Right renal cortex interstitium (tissue), 3 donors: ENCODE data around the gene CHEK2. TPM values are rescaled to one million over a fixed set of nuclear protein-coding genes. Genes with fewer than 3 reads are reported as not detected.
"Not testable (repeated sequence)": the region's sequence is repeated elsewhere in the genome, so short reads cannot be mapped to it uniquely, and the experiment has no call there.

Experiments used
- DNase-seq, 3 donors: peaks; one replicate each; pipeline ENCODE4 v3.0.0-alpha.2; 2013; ENCODE audit warnings: low read depth in 3 of 3, low spot score in 2 of 3
- polyA plus RNA-seq, 3 donors: library from polyadenylated mRNA; unstranded; fragments of 120-200 nt; gene quantifications; one replicate each; pipeline ENCODE4 v1.2.1, GENCODE V29; 2013; ENCODE audit not compliant: insufficient read length in 3 of 3

The CHEK2 gene
- polyA plus RNA-seq, 3 donors, result 13.2 to 16.5 (median 15.1) TPM

DNA sequence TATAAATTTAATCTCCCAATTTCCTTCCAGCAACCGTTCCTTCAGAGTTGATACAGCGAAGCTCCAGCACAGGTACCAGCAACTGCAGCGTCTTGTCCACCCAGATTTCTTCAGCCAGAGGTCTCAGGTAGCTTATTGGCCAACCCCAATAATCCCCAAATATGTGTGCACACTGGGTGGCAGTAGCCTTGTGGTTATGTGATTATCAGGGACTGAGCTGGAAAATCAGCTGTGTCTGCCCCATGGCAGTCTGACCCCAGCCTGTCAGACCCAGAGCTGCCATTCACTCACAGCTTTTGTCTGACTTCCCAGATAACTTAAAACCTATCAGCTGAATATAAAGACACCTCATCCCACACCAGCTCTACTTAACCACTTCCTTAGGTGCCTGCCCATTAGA is 2.2 kb upstream of the CHEK2 start:
- no peak for DNase-seq

DNA sequence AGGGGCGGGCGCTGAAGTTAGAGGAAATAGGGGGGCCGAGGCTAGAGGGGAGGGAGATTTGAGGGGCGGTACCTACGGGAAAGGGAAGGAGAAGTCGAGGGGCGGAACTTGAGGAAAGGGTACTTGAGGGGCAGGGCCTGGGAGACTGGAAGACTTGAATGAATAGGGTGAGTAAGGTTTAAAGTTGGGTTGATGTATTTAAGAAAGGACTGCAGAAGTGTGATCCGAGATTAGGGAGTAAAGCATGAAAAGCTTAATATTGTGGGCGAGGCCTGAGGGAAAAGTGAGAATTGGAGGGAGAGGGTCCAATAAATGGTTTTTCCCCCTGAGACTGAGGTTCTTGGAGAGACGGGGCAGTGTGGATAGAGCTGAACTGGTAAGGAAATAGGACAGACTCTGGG is 942 bp upstream of the CHEK2 start:
- DNase-seq, result no peak

DNA sequence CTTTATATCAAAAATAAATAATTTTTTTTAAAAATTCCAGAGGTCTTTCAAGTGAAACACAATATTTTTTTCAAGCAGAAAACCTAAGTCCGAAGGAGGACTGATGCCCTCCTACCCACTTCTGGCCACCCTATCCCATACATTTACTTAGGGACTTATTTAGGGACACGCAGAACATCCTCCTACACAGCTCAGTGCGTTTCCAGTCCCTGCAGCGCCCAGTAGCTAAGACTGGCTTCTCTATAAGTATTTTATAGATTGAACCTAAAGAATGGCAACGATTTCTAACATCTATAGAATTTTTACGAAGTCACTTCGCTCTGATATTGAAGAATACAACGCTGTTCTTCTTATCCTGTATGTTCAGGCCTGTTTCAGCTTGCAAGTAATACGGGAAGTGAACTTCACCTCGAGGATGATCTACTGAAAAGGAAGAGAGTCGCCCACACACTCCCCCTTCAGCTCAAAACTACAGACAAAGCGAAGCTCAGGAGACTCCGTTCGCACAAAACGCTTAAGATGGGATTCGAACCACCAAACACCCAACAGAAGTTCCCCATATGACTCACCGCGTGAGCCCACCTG is 328 bp downstream of the CHEK2 start:
- no peak for DNase-seq

DNA sequence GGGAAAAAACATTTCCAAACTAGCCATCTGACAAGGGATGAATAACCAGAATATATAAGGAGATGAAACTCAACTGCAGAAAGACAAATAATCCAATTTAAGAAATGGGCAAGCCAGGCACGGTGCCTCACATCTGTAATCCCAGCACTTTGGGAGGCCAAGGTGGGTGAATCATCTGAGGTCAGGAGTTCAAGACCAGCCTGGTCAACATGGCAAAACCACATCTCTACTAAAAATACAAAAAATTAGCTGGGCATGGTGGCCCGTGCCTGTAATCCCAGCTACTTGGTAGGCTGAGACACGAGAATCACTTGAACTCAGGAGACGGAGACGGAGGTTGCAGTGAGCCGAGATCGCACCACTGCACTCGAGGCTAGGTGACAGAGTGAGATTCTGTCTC is 2.7 kb downstream of the CHEK2 start:
- not testable (repeated sequence) for DNase-seq

DNA sequence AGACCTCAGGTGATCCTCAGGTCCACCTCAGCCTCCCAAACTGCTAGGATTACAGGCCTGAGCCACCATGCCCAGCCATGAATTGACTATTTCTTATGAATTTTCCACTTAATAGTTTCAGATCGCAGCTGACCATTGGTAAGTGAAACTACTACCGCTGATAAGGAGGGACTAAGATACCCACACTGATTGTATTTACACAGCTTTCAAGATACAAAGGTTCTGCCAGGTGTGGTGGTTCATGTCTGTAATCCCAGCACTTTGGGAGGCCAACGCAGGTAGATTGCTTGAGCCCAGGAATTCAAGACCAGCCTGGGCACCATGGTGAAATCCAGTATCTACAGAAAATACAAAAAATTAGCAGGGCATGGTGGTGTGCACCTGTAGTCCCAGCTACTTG is 3.9 kb downstream of the CHEK2 start:
- no peak for DNase-seq

DNA sequence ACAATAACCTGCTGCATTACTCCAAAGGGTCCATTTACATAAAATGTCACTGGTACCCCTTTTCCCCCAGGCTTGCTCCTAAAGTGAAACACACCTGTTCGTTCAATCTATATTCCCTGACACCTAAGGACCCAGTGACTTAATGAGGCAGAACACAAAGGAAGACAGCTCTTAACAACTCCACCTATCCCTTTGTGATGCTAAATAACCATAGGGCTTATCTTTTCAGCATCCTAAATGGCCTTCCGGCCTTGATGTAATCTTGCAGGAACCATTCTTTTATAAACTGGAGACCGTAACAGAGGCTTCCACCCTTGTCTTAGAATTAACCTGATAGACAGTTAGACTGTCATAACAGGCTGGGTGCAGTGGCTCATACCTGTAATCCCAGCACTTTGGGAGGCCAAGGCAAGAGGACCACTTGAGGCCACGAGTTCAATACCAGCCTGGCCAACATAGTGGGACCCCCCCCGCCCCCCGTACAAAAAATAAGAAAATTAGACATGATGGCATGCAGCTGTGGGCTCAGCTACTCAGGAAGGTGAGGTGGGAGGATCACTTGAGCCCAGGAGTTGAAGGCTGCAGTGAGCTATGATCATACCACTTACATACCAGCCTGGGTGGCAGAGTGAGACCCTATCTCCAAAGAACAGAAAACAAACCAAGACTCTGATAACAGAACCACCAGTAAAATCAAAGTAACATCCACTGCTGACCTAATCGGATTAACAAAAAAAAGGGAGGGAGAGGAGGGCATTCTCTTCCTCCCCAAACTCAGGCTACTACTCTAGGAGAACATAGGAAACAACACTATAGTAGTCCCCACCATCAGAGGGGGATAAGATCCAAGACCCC is 5.1 kb downstream of the CHEK2 start:
- no peak for DNase-seq

DNA sequence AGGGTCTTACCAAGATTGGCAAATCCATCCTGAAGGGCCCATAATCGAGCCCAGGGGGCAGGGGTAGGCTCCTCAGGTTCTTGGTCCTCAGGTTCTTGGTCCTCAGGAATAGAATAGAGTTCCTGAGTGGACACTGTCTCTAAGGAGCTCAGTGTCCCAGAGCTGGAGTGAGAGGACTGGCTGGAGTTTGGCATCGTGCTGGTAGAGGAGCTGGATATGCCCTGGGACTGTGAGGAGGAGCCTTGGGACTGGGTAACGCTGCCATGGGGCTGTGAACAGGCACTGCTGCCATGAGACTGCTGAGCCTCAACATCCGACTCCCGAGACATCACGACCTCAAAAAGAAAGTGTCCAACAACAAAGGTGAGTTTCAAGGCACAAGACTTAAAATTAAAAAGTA is 7.2 kb downstream of the CHEK2 start:
- no peak for DNase-seq

DNA sequence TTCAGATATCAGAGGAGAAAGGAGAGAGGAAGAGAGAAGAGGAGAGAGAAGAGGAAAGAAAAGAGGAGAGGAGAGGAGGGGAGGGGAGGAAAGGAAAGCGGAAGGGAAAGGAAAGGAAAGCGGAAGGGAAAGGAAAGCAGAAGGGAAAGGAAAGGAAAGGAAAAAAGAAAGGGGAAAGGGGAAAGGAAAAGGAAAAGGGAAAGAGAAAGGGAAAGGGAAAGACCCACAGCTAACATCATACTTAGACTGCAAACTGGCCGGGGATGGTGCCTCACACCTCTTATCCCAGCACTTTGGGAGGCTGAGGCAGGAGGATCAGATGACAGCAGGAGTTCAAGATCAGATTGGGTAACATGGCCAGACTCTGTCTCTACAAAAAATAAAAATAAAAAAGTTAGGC is 11.4 kb downstream of the CHEK2 start:
- no peak for DNase-seq

DNA sequence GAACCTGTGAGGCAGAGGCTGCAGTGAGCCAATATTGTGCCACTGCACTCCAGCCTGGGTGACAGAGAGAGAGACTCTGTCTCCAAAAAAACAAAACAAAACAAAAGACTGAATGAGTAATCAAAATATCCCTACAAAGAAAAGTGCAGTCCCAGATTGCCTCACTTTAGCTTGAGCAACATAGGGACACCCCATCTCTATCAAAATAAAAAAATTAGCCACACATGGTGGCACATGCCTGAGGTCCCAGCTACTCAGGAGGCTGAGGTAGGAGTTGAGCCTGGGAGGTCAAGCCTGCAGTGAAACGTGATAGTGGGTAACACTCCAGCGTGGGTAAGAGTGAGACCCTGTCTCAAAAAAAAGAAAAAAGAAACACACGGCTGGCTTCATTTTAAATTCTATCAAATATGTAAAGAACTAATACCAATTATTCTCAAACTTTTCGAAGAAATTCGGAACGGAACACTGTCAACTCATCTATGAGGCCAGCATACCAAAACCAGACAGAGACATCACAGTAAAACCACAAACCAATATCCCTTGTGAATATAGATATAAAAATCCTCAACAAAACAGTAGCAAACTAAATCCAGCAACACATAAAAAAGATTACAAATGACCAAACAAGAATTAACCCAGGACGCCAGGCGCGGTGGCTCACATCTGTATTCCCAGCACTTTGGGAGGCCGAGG is 12.9 kb downstream of the CHEK2 start:
- no peak for DNase-seq

DNA sequence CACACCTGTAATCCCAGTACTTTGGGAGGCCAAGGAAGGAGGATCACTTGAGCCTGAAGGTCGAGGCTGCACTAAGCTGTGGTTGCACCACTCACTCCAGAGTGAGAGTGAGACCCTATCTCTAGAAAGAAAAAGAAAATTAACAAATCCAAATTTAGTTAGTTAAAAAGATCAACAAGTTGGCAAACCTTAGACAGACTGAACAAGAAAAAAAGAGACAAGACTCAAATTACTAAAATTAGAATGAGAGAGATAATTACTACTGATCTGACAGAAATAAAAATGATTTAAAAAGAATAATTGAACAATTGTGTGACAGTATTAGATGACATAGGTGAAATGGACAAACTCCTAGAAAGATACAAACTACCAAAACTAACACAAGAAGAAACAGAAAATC is 13.6 kb downstream of the CHEK2 start:
- DNase-seq, result no peak

DNA sequence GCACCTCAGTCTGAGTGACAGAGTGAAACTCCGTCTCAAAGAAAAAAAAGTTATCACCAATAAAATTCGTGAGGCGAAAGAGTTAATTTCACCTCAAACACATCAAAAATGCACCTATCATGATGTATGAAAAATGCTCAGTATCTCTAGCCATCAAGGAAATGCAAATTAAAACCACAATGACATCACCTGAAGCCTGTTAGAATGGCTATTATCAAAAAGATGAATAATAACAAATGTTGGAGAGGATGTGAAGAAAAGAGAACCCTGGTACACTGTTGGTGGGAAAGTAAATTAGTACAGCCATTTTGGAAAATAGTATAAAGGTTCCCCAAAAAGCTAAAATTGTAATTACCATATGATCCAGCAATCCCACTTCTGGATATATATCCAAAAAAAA is 23.6 kb downstream of the CHEK2 start:
- DNase-seq, result no peak

DNA sequence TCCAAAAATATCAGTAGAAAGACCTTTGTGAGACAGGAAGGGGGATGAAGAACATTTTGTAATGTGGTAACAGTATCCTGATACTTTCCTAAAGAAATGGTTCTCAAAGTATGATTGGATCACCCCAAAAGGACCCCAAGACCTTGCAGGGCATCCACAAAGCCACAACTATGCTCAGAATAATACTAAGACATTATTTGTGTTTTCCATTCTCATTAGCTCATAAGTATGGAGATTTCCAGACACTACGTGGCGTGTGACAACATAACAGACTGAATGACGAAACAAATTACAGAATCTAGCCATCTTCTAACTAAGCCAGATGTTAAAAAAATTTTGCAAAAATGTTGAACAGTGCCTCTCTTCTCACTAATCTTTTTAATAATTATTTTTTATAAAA is 24.9 kb downstream of the CHEK2 start:
- DNase-seq, result no peak

DNA sequence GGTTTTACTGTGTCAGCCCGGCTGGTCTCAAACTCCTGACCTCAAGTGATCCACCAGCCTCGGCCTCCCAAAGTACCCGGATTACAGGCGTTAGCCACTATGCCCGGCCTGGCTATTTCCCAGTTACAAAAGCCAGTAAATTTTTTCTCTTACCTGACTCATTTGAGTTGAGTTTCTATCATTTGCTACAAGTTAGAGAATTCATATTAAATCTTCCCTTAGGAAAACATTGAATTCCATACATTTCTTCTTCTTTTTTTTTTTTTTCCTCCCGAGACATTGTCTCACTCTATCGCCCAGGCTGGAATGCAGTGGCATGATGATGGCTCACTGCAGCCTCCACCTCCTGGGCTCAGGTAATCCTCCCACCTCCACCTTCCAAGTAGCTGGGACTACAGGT is 26.0 kb downstream of the CHEK2 start:
- no peak for DNase-seq

DNA sequence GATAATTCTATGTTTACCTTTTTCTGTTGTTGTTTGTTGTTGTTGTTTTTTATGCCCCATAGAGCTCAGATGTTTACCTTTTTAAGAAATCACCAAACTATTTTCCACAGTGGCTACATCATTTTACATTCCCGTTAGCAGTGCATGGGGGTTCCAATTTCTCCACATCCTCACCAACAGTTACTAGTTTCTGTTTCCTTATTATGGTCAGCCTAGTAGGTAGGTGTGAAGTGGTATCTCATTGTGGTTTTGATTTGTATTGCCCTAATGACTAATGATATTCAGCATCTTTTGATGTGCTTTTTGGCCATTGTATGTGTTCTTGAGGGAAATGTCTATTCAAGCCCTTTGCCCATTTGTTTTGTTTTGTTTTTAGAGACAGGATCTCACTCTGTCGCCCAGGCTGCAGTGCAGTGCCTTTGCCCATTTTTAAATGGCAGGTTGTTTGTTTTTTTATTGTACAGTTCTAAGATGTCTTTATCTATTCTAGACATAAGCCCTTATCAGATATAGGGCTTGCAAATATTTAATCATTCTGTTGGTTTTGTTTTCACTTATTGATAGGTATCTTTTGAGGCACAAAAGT is 27.5 kb downstream of the CHEK2 start:
- DNase-seq, result no peak

DNA sequence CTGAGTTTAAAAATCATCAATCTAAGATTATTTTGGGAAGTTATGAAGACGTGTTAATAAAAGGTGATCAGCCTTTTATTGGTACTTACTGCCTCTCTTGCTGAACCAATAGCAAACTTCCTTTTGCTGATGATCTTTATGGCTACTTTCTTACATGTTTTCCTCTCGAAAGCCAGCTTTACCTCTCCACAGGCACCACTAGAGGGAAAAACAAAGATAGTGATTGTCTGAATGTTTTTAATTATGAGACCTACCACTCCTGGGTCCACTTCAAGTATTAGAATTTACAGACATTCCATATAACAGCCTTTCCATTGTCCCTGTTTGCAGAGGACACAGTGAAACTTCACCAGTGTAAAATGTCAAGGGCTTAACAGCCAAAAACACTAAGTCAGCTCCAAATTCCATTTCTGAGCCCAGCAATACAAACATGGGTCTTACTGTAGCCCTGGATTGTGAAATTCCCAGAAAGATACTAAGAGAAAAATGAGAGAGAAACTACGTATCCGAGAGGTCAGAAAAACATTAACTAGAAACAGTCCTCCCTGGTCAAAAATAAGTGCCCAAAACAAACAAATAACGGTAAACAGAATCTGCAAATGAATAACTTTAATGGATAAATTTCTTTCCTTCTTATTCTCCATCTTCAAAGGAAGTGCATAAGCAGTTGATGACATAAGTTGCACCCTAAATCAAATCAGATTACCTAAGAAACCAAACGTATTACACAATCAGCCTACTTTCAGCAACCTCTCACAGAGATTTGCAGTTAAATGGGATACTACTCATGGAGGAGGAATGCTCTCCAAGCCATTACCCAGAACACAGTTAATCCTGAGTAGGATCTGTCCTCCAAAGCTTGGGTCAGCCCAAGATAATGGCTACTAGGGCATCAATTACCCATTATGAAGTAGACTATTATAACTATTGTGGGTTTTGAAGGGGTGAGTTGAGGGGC is 29.5 kb downstream of the CHEK2 start:
- DNase-seq, result no peak

DNA sequence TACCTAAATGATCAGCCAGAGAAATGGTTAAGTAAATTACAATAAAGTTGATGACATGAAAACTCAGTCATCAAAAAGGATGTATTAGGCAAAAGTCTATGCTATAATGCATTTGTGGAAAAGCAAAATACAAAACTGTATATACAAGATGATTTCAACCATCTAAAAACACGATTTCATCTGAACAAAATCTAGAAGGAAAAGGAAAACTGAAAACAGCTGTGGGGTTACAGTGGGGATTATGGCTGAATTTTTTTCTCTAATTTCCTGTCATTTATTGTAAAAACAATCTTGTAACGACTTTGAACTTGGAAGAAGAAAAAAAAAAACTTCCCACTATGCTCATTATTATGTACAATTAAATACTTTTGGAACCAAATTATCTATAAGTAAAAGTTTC is 30.3 kb downstream of the CHEK2 start:
- no peak for DNase-seq

DNA sequence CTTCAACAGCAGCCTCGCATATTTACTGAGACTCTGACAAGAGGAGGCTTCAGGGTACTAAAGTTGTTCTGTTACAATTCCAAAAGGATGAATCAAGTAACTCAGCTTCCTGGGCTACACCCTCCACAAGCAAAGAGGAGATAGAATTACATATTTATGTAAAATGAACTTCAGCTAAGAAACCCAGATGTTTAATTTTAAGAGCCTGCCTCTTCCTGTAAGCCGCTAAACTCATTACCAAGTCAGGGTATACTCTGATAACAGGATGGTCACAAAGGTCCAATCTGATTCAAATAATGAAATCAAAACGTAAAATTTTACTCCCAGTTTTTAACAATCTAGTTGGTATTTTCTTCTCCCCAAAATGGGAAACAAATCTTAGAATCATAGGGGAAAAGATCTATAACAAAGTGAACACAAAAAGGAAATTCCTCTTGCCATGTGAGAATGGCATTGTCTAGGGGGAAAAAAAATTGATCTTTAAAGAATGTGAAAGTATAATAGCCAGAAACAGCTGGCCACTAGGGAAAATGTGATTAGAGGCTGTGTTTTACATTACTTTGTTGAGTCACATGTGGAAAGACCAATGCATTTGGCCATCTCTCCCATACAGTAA is 30.9 kb downstream of the CHEK2 start:
- DNase-seq, result no peak

DNA sequence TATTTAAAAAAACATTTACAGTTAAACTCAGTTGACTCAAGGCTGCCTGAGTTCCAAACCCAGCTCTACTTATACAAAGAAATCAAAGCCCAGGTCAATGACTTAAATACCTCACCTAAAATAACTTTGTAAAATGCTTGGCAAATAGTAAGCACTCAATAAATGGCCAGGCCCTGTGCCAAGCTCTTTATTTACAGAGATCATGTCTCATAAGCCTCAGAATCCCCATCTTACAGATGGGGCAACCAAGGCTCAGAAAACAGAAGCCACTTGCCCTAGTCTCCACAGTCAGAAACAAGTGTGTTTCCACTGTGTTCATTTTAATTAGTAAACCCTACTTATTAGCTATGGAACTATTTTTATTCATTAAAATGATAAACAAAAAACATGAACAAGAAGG is 31.5 kb downstream of the CHEK2 start:
- DNase-seq, result no peak

DNA sequence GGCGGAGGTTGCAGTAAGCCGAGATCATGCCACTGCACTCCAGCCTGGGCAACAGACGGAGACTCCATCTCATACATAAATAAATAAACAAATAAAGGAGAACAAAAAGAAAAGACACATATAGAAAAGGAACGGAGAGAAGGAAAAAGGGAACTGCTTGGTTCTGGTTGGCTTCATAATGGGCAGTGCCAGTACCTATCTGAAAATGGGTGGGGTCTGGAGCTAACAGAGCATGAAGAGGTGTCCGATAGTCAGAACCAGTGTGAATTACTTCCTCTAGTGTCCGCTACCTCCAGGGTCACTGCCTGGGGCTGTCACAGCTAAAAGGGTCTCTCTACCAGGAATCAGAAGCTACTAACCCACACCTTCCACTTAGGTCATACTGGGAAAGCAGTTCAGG is 34.8 kb downstream of the CHEK2 start:
- no peak for DNase-seq

DNA sequence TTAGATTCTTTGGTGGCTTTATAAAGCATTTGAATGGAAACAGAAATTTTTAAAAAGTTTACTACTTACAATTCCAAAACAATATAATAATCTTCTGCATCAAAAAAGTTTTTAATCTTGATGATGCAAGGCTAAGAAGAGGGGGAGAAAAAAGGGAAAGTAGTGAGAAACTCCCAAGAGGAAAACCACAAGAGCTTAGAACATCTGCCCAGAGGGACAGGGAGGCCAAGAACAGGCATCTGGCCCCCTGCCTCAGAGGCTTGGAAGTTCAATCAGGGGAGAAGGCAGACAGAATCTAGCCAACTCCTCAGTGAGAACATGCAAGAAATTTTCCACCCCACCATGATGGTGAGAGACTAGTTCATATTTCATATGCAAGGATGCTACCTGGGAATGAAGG is 38.2 kb downstream of the CHEK2 start:
- DNase-seq, result no peak
